GM10847 (cell line): ENCODE measurements around the gene CSRP3.

Experiments used
- POLR2A ChIP-seq: IDR thresholded peaks from 2 replicates; pipeline ENCODE4 v1.6.1; 2011; ENCODE audit not compliant: insufficient read length; ENCODE audit errors: extremely low read depth

Gene CSRP3

GRCh38 chr11:19234231-19234817, 32.5 kb upstream of the CSRP3 start:
- TF ChIP-seq POLR2A: no peak

GRCh38 chr11:19232910-19233503, 31.2 kb upstream of the CSRP3 start:
- no peak for TF ChIP-seq POLR2A

- no peak for TF ChIP-seq POLR2A
These were observed 27.9 kb upstream of the CSRP3 start for GRCh38 chr11:19229671-19230070.

- TF ChIP-seq POLR2A: no peak
These were observed 27.2 kb upstream of the CSRP3 start for GRCh38 chr11:19228968-19229367.

- no peak for TF ChIP-seq POLR2A
These were observed 24.8 kb upstream of the CSRP3 start for GRCh38 chr11:19226378-19227195.

- TF ChIP-seq POLR2A: no peak
These were observed 23.8 kb upstream of the CSRP3 start for GRCh38 chr11:19225581-19225980.

GRCh38 chr11:19225123-19225522, 23.3 kb upstream of the CSRP3 start:
- no peak for TF ChIP-seq POLR2A

- no peak for TF ChIP-seq POLR2A
These were observed 19.3 kb upstream of the CSRP3 start for GRCh38 chr11:19220903-19221724.

GRCh38 chr11:19218786-19219460, 17.1 kb upstream of the CSRP3 start:
- no peak for TF ChIP-seq POLR2A

GRCh38 chr11:19218216-19218615, 16.4 kb upstream of the CSRP3 start:
- TF ChIP-seq POLR2A: no peak

- TF ChIP-seq POLR2A: no peak
These were observed 15.1 kb upstream of the CSRP3 start for GRCh38 chr11:19216709-19217374.

- no peak for TF ChIP-seq POLR2A
These were observed 14.2 kb upstream of the CSRP3 start for GRCh38 chr11:19216021-19216420.

GRCh38 chr11:19209617-19210370, 8.0 kb upstream of the CSRP3 start:
- no peak for TF ChIP-seq POLR2A
